Upper lobe of left lung (tissue), 4 donors: Measurements from ENCODE around the gene CCDC172.

Source experiments
- POLR2A ChIP-seq, 4 donors: fragments of 450-650 bp; IDR thresholded peaks; one replicate each; pipeline ENCODE4 v1.5.1; 2016 to 2017; ENCODE audit warnings: antibody characterized with exemption in 4 of 4, mild to moderate bottlenecking in 2 of 4
- POLR2AphosphoS5 ChIP-seq, 2 donors: sonication (generic); formaldehyde crosslinking; IDR thresholded peaks; one replicate each; pipeline ENCODE4 v1.5.1; 2017; ENCODE audit warnings: antibody characterized with exemption in 2 of 2
- TF ChIP-seq, protein P1 (sequence below), 6 experiments: fragments of 450-650 bp in 4 of 6; fragments of 200-600 bp in 2 of 6; sonication (generic) in 2 of 6; IDR thresholded peaks; one replicate each; pipeline ENCODE4 v1.5.1; 2016 to 2019; ENCODE audit warnings: antibody characterized with exemption in 6 of 6

DNA sequence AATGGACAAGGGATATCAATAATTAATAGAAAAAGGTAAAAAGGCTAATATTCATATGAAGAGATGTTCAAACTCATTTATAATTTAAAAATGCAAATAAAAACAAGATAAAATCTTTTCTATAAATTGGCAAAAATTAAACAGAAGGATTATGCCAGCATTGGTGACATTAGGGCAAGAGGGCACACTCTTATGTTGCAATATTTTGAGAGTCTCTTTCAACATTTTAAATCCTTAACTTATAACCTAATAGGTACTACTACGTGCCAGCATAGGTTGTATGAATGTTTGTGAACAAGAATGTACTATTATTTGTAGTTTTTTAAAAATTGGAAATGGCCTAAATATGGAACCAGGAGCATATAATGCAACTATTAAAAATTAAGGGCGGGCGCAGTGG is 78.6 kb downstream of the CCDC172 start:
- TF ChIP-seq POLR2A (IDR thresholded peaks at IDR 0.05): no peak
- TF ChIP-seq, protein P1, sequence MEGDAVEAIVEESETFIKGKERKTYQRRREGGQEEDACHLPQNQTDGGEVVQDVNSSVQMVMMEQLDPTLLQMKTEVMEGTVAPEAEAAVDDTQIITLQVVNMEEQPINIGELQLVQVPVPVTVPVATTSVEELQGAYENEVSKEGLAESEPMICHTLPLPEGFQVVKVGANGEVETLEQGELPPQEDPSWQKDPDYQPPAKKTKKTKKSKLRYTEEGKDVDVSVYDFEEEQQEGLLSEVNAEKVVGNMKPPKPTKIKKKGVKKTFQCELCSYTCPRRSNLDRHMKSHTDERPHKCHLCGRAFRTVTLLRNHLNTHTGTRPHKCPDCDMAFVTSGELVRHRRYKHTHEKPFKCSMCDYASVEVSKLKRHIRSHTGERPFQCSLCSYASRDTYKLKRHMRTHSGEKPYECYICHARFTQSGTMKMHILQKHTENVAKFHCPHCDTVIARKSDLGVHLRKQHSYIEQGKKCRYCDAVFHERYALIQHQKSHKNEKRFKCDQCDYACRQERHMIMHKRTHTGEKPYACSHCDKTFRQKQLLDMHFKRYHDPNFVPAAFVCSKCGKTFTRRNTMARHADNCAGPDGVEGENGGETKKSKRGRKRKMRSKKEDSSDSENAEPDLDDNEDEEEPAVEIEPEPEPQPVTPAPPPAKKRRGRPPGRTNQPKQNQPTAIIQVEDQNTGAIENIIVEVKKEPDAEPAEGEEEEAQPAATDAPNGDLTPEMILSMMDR (IDR thresholded peaks at IDR 0.05): no peak
- TF ChIP-seq POLR2AphosphoS5 (IDR thresholded peaks at IDR 0.05): no peak
